A549 (cell line): ENCODE results near the gene MAML1.

ENCODE experiments used
- BHLHE40 ChIP-seq: IDR thresholded peaks from 2 replicates; pipeline ENCODE4 v1.6.1; 2012; ENCODE audit warnings: low read depth, low read length, inconsistent platforms
- CBX2 ChIP-seq: fragments of 200-600 bp; sonication (generic); IDR thresholded peaks from 2 replicates; pipeline ENCODE4 v1.6.1; 2016; ENCODE audit warnings: low read depth, mild to moderate bottlenecking, borderline replicate concordance
- FOSL2 ChIP-seq, 2 experiments: fragments of 450-650 bp in 1 of 2; fragments of >200 bp in 1 of 2; sonication (Bioruptor Twin) in 1 of 2; formaldehyde crosslinking; IDR thresholded peaks; 2 replicates each; pipeline versions ENCODE4 v1.5.0 to v1.6.1; 2016 to 2020; ENCODE audit warnings: mild to moderate bottlenecking in 1 of 2, moderate library complexity in 1 of 2
- HDAC2 ChIP-seq: fragments of 200-600 bp; sonication (generic); IDR thresholded peaks from 2 replicates; pipeline ENCODE4 v1.6.1; 2016
- RFX5 ChIP-seq: fragments of 450-650 bp; IDR thresholded peaks from 2 replicates; pipeline ENCODE4 v1.7.1; 2014; ENCODE audit warnings: antibody characterized with exemption, mild to moderate bottlenecking, moderate library complexity
- TF ChIP-seq, protein P1 (sequence below): fragments of >200 bp; sonication (Bioruptor Twin); formaldehyde crosslinking; IDR thresholded peaks from 3 replicates; pipeline ENCODE4 v1.5.1; 2016
- TF ChIP-seq, protein P2 (sequence below): fragments of 200-600 bp; sonication (generic); IDR thresholded peaks from 2 replicates; pipeline ENCODE4 v1.6.1; 2016; ENCODE audit warnings: antibody characterized with exemption, mild to moderate bottlenecking, moderate library complexity

DNA sequence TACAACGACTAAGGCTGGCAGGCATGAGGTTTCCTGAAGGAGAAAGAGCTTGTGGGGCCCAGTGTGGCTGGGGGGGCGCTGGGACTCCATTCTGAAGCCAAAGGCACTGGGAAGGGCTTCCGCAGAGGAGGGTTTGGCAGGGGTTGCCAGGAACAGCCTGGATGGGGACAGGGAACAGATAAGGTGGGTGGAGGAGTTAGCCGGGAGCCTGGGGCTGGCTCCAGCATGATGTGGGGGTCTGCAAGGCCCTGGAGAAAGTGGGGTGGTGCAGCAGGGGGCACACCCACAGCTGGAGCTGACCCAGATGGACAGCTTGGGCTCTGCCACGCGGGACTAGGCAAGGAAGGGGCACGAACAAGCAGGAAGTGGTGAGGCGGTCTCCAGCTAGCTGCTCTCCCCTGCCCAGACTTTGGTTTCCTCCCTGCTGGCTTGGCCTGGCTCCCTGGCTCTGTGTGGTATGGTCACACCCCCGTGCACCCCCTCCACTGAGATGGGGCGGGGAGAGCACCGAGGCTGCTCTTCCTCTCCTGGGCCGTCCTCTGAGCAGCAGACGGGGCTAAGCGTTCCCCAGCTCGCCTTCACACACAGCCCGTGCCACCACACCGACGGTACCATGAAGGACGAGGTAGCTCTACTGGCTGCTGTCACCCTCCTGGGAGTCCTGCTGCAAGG is 61.0 kb downstream of the MAML1 start, which contains the start of gene LTC4S:
- TF ChIP-seq, protein P1, sequence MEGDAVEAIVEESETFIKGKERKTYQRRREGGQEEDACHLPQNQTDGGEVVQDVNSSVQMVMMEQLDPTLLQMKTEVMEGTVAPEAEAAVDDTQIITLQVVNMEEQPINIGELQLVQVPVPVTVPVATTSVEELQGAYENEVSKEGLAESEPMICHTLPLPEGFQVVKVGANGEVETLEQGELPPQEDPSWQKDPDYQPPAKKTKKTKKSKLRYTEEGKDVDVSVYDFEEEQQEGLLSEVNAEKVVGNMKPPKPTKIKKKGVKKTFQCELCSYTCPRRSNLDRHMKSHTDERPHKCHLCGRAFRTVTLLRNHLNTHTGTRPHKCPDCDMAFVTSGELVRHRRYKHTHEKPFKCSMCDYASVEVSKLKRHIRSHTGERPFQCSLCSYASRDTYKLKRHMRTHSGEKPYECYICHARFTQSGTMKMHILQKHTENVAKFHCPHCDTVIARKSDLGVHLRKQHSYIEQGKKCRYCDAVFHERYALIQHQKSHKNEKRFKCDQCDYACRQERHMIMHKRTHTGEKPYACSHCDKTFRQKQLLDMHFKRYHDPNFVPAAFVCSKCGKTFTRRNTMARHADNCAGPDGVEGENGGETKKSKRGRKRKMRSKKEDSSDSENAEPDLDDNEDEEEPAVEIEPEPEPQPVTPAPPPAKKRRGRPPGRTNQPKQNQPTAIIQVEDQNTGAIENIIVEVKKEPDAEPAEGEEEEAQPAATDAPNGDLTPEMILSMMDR = no peak
- TF ChIP-seq CBX2 = no peak
- no peak for TF ChIP-seq RFX5
- TF ChIP-seq FOSL2 (IDR thresholded peaks at IDR 0.05) = no peak
- no peak for TF ChIP-seq FOSL2 (CRISPR knock-in tag; IDR thresholded peaks at IDR 0.05)
- no peak for TF ChIP-seq BHLHE40
- TF ChIP-seq HDAC2 = no peak
- TF ChIP-seq, protein P2, sequence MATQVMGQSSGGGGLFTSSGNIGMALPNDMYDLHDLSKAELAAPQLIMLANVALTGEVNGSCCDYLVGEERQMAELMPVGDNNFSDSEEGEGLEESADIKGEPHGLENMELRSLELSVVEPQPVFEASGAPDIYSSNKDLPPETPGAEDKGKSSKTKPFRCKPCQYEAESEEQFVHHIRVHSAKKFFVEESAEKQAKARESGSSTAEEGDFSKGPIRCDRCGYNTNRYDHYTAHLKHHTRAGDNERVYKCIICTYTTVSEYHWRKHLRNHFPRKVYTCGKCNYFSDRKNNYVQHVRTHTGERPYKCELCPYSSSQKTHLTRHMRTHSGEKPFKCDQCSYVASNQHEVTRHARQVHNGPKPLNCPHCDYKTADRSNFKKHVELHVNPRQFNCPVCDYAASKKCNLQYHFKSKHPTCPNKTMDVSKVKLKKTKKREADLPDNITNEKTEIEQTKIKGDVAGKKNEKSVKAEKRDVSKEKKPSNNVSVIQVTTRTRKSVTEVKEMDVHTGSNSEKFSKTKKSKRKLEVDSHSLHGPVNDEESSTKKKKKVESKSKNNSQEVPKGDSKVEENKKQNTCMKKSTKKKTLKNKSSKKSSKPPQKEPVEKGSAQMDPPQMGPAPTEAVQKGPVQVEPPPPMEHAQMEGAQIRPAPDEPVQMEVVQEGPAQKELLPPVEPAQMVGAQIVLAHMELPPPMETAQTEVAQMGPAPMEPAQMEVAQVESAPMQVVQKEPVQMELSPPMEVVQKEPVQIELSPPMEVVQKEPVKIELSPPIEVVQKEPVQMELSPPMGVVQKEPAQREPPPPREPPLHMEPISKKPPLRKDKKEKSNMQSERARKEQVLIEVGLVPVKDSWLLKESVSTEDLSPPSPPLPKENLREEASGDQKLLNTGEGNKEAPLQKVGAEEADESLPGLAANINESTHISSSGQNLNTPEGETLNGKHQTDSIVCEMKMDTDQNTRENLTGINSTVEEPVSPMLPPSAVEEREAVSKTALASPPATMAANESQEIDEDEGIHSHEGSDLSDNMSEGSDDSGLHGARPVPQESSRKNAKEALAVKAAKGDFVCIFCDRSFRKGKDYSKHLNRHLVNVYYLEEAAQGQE = no peak
